ENCODE measurements around the gene EPS8. TPM values are rescaled to one million over a fixed set of nuclear protein-coding genes. Genes with fewer than 3 reads are reported as not detected.

The EPS8 gene
- polyA plus RNA-seq, 3 donors, result 4.1 to 4.8 (median 4.3) TPM

GRCh38 chr12:15596174-15596573 lies 193.0 kb downstream of the EPS8 start:
- Histone ChIP-seq H3K4me2 (replicated peaks; ENCODE audit: extremely low read depth, low read length, poor library complexity, severe bottlenecking) (no peak overlapping the region), H4K20me1 (ENCODE audit: insufficient read depth, low read length) (no peaks in the 10 kb centered on the region), H3K4me3 (replicated peaks in 1 of 3; ENCODE audit: low read depth in 2 of 3, low read length in 3 of 3) (no peak overlapping the region), H3K27ac (ENCODE audit: low read depth in 1 of 2, low read length in 2 of 2) (no peak overlapping the region), H3K9ac (ENCODE audit: insufficient read depth, low read length, poor library complexity, severe bottlenecking) (no peak overlapping the region), H2AFZ (ENCODE audit: insufficient read depth, low read depth, low read length, poor library complexity, severe bottlenecking) (no peak overlapping the region), H3K79me2 (ENCODE audit: insufficient read depth, low read length) (no peaks in the 10 kb centered on the region), H3K36me3 (replicated peaks in 1 of 2; ENCODE audit: control insufficient read depth in 1 of 2, insufficient read depth in 2 of 2, low read length in 2 of 2) (peaks cover 21 to 33% of the 10 kb centered on the region in 2 donors), H3K4me1 (ENCODE audit: control insufficient read depth in 1 of 2, insufficient read depth in 2 of 2, low read length in 2 of 2) (peaks cover 0 to 7% of the 10 kb centered on the region in 2 donors), H3K9me3 (replicated peaks in 1 of 2; ENCODE audit: control insufficient read depth in 1 of 2, insufficient read depth in 1 of 2, low read length in 2 of 2) (no peaks in the 10 kb centered on the region), H3K27me3 (ENCODE audit: control insufficient read depth in 2 of 2, insufficient read depth in 2 of 2, low read length in 2 of 2) (no peaks in the 10 kb centered on the region)
- no peak overlapping the region for H3K27ac Mint-ChIP-seq
- intact Hi-C loops (cut with micrococcal nuclease), result no loop called here
- no peak overlapping the region for H3K4me3 Mint-ChIP-seq
- peaks cover 0 to 1% (median 0%) of the 10 kb centered on the region in 3 donors for H3K27me3 Mint-ChIP-seq (ENCODE audit: low read depth in 3 of 3)
- TF ChIP-seq CTCF (IDR thresholded peaks at IDR 0.05), result no peak
- 100% methylated on average over 2 of the region's 5 CpGs for WGBS (ENCODE audit: insufficient coverage)
- peaks cover 5% of the 10 kb centered on the region for H3K4me1 Mint-ChIP-seq
- no peaks in the 10 kb centered on the region for H3K9me3 Mint-ChIP-seq
- no peak for DNase-seq
- H3K36me3 Mint-ChIP-seq, result peaks cover 38 to 44% of the 10 kb centered on the region in 2 donors

GRCh38 chr12:15592934-15593333 lies 196.3 kb downstream of the EPS8 start:
- no peaks in the 10 kb centered on the region for H3K79me2 ChIP-seq (ENCODE audit: insufficient read depth, low read length)
- peaks cover 24 to 51% of the 10 kb centered on the region in 2 donors for H3K36me3 ChIP-seq (replicated peaks in 1 of 2; ENCODE audit: control insufficient read depth in 1 of 2, insufficient read depth in 2 of 2, low read length in 2 of 2)
- Mint-ChIP-seq H3K9me3 (no peaks in the 10 kb centered on the region), H3K27me3 (ENCODE audit: low read depth in 3 of 3) (peaks cover 0 to 6% (median 0%) of the 10 kb centered on the region in 3 donors), H3K27ac (no peak overlapping the region), H3K4me1 (peaks cover 9% of the 10 kb centered on the region), H3K4me3 (no peak overlapping the region), H3K36me3 (peaks cover 66% of the 10 kb centered on the region in 2 donors)
- H3K27me3 ChIP-seq (ENCODE audit: control insufficient read depth in 2 of 2, insufficient read depth in 2 of 2, low read length in 2 of 2), result no peaks in the 10 kb centered on the region
- H2AFZ ChIP-seq (ENCODE audit: insufficient read depth, low read depth, low read length, poor library complexity, severe bottlenecking), result no peak overlapping the region
- no peaks in the 10 kb centered on the region for H3K9me3 ChIP-seq (replicated peaks in 1 of 2; ENCODE audit: control insufficient read depth in 1 of 2, insufficient read depth in 1 of 2, low read length in 2 of 2)
- H3K27ac ChIP-seq (ENCODE audit: low read depth in 1 of 2, low read length in 2 of 2), result no peak overlapping the region
- H4K20me1 ChIP-seq (ENCODE audit: insufficient read depth, low read length), result no peaks in the 10 kb centered on the region
- WGBS (ENCODE audit: insufficient coverage), result no CpG with 5 or more reads among the region's 4 CpGs
- H3K4me3 ChIP-seq (replicated peaks in 1 of 3; ENCODE audit: low read depth in 2 of 3, low read length in 3 of 3), result no peak overlapping the region
- H3K4me1 ChIP-seq (ENCODE audit: control insufficient read depth in 1 of 2, insufficient read depth in 2 of 2, low read length in 2 of 2), result peaks cover 0 to 2% of the 10 kb centered on the region in 2 donors
- intact Hi-C loops (cut with micrococcal nuclease), result no loop called here
- TF ChIP-seq CTCF (IDR thresholded peaks at IDR 0.05), result no peak
- H3K9ac ChIP-seq (ENCODE audit: insufficient read depth, low read length, poor library complexity, severe bottlenecking), result no peak overlapping the region
- no peak for DNase-seq
- no peak overlapping the region for H3K4me2 ChIP-seq (replicated peaks; ENCODE audit: extremely low read depth, low read length, poor library complexity, severe bottlenecking)
